ENCODE results near the gene MCAM. TPM values are rescaled to one million over a fixed set of nuclear protein-coding genes. Genes with fewer than 3 reads are reported as not detected.

MCAM gene
- total RNA-seq, 1 donor from 2014 or later = 67.1 TPM

DNA sequence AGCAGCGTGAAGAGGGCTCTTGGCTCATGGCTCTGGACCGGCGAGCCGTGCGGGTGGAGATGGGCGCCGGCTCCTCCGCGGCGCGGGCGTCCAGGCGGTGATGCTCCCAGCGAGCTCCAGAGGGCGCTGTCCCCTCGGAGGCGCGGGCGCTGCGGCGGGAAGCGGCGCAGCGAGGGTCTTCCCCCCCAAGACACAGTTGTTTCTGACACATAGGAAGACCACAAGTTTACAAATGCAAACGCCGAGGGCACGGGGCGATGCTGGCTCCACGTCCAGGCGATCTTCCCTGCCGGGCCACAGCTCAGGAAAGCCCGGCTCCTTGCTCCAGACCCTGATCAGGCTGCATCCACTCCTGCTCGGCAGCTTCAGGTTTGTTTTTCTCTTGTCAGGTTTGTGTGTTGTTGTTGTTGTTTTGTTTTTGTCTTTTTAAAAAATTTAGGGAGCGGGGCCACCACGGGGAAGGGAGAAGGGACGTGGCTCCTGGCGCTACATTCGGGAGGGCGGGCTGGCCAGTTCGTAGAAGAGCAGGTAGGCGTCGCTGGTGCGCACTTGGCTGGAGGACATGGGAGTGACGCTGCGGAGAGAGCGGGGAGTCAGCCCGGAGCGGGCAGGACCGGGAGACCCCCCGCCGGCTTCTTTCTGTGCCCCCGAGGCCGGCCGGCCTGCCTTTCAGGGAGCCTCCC lies 39.6 kb upstream of the MCAM start:
- Histone ChIP-seq H3K36me3 (no peaks in the 10 kb centered on the region), H3K27ac (peak overlapping the region; percentile 79), H3K4me1 (peaks cover 23% of the 10 kb centered on the region), H3K27me3 (ENCODE audit: low read depth) (no peaks in the 10 kb centered on the region), H3K4me3 (peak overlapping the region; percentile 60), H3K9me3 (no peaks in the 10 kb centered on the region)
- TF ChIP-seq, protein P1, sequence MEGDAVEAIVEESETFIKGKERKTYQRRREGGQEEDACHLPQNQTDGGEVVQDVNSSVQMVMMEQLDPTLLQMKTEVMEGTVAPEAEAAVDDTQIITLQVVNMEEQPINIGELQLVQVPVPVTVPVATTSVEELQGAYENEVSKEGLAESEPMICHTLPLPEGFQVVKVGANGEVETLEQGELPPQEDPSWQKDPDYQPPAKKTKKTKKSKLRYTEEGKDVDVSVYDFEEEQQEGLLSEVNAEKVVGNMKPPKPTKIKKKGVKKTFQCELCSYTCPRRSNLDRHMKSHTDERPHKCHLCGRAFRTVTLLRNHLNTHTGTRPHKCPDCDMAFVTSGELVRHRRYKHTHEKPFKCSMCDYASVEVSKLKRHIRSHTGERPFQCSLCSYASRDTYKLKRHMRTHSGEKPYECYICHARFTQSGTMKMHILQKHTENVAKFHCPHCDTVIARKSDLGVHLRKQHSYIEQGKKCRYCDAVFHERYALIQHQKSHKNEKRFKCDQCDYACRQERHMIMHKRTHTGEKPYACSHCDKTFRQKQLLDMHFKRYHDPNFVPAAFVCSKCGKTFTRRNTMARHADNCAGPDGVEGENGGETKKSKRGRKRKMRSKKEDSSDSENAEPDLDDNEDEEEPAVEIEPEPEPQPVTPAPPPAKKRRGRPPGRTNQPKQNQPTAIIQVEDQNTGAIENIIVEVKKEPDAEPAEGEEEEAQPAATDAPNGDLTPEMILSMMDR (IDR thresholded peaks at IDR 0.05) = peak; percentile 85
- ATAC-seq (peak; percentile 91), DNase-seq (peak; percentile 89)
- intact Hi-C loops (cut with DNase I) = no loop called here

DNA sequence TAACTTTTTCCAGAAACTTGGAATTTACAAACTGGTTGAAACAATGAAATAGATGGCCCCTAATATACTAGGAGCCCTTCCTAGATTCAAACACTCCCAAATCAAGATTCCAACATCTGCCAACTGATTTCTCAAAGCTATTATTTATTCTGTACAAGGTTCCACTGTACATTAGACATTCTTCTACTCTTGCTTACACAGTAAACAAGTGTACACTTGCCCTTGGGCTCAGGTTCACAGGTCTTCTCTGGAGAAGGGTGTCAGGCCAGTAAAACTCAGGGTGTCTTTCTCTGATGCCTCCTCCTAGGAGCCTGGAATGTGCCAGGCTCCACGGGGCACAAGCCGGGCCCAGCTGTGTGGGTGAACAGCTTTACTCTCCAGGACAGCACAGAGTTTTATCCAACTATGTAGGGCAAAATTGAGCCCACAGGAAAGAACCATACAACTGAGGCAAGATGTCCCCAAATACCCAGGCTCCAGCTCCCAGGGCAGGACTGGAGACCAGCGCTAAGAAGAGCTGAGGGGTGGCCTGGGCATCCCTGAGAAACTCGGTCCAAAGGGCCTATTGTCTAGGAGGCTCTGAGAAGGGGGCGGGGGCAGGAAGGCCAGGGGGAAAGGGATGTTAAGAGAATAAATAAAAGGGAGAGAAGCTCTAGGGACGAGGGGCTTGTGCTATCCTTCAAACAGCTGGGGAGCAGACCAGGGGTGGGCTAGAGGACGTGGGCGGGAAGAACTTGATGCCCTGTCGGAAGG lies 38.3 kb upstream of the MCAM start:
- no peak for DNase-seq
- TF ChIP-seq, protein P1 (IDR thresholded peaks at IDR 0.05) = no peak
- ATAC-seq = no peak
- Histone ChIP-seq H3K4me1 (peaks cover 16% of the 10 kb centered on the region), H3K9me3 (no peaks in the 10 kb centered on the region), H3K4me3 (no peak overlapping the region), H3K27me3 (ENCODE audit: low read depth) (no peaks in the 10 kb centered on the region), H3K36me3 (no peaks in the 10 kb centered on the region), H3K27ac (no peak overlapping the region)
- intact Hi-C loops (cut with DNase I) = no loop called here

DNA sequence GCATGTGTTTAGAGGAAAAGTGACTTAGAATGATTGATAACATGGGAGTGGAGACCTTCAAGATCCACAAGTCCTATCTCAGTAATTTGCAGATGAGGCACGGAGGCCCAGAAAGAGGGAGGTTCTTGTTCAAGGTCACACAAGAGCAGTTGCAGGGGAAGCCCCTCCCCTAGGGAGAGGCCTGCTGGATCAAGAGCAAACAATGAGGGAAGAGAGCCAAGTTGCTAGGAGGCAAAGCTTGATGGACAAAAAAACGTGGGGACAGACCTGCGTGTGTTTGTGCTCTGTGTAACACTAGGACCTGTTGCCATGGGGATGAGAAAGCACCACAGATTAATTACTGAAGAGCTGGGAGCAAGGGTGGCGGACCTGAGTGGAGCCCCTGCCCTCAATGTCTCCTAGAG lies 35.9 kb upstream of the MCAM start:
- Histone ChIP-seq H3K27me3 (ENCODE audit: low read depth) (no peaks in the 10 kb centered on the region), H3K36me3 (no peaks in the 10 kb centered on the region), H3K4me1 (peaks cover 16% of the 10 kb centered on the region), H3K9me3 (no peaks in the 10 kb centered on the region), H3K4me3 (no peak overlapping the region), H3K27ac (peak overlapping the region; percentile 68)
- intact Hi-C loops (cut with DNase I) = no loop called here
- TF ChIP-seq, protein P1 (IDR thresholded peaks at IDR 0.05) = no peak
- DNase-seq = no peak
- peak in 1 of 2 donors; percentile 9 for ATAC-seq

DNA sequence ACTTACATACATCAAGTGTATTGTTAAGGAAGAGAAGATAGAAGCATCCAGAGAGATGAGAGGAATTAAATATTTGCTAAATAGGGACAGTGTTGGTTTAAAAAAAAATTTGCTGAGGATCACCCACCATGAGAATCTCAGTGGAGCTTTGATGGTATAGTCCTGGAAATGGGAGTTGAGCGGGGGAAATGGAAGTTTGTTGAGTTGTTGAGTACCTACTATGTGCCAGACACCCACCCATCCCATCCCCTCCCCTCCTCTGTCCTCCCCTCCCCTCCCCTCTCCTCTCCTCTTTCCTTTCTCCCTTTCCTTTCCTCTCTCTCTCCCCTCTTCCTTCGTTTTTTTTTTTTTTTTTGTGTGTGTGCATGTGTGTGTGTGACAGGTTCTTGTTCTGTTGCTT lies 34.3 kb upstream of the MCAM start:
- H3K36me3 ChIP-seq = no peaks in the 10 kb centered on the region
- H3K27me3 ChIP-seq (ENCODE audit: low read depth) = no peaks in the 10 kb centered on the region
- TF ChIP-seq, protein P1 (IDR thresholded peaks at IDR 0.05) = no peak
- no peaks in the 10 kb centered on the region for H3K9me3 ChIP-seq
- intact Hi-C loops (cut with DNase I) = no loop called here
- DNase-seq (no peak), ATAC-seq (no peak)
- H3K4me3 ChIP-seq = no peak overlapping the region
- H3K4me1 ChIP-seq = peaks cover 12% of the 10 kb centered on the region
- H3K27ac ChIP-seq = no peak overlapping the region

DNA sequence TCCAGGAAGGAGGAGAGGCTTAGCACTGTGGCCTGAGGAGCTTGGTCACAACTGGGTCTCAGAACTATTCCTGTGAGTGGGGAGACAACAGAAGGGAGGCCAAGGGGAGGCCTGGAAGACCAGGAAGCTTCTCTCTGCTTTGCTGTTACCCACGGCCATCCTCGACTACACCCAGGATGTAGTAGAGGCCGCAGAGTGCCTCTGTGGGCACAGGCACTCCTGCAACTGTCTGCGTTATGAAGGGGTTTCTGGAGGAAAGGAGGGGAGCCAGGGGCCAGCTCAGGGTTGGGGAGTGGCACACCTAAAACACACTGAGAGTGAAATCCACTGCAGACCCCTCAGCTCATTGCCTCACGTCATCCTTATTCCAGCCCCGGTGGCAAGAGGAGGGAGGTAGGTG lies 33.4 kb upstream of the MCAM start:
- TF ChIP-seq, protein P1 (IDR thresholded peaks at IDR 0.05) = no peak
- Histone ChIP-seq H3K27me3 (ENCODE audit: low read depth) (no peaks in the 10 kb centered on the region), H3K36me3 (no peaks in the 10 kb centered on the region), H3K4me1 (peaks cover 6% of the 10 kb centered on the region), H3K4me3 (no peak overlapping the region), H3K9me3 (no peaks in the 10 kb centered on the region), H3K27ac (no peak overlapping the region)
- intact Hi-C loops (cut with DNase I) = no loop called here
- DNase-seq = no peak
- ATAC-seq = no peak

All from lower lobe of right lung (tissue), 2 donors.